ENCODE data around the gene GUCY2F. TPM values are rescaled to one million over a fixed set of nuclear protein-coding genes. Genes with fewer than 3 reads are reported as not detected.

The GUCY2F gene
- total RNA-seq, 1 donor from 2014 or later, result 0.07 TPM

GRCh38 chrX:109440475-109440874 is 41.4 kb downstream of the GUCY2F start:
- H3K9me3 Mint-ChIP-seq, result peaks cover 4% of the 10 kb centered on the region

GRCh38 chrX:109409181-109409580 is 72.7 kb downstream of the GUCY2F start:
- peaks cover 13% of the 10 kb centered on the region for H3K36me3 Mint-ChIP-seq
- no peaks in the 10 kb centered on the region for H4K20me1 ChIP-seq (ENCODE audit: low read depth)

More at GRCh38 chrX:109440475-109440874, 41.4 kb downstream of the GUCY2F start:
- H4K20me1 ChIP-seq (ENCODE audit: low read depth), result no peaks in the 10 kb centered on the region
- H3K27ac ChIP-seq, result no peak overlapping the region
- H2AFZ ChIP-seq (replicated peaks), result peak overlapping the region; percentile 58
- H3K79me2 ChIP-seq (ENCODE audit: low read depth), result no peaks in the 10 kb centered on the region
- Mint-ChIP-seq H3K4me1 (peaks cover 12% of the 10 kb centered on the region), H3K27ac (no peak overlapping the region), H3K4me3 (no peak overlapping the region), H3K27me3 (ENCODE audit: insufficient read depth, low read depth) (no peaks in the 10 kb centered on the region), H3K36me3 (no peaks in the 10 kb centered on the region)
- H3K4me2 ChIP-seq, result no peak overlapping the region
- TF ChIP-seq EZH2phosphoT487 (IDR thresholded peaks at IDR 0.05) (no peak), EZH2 (IDR thresholded peaks at IDR 0.05) (no peak), CTCF (IDR thresholded peaks at IDR 0.05) (no peak)
- H3K9me3 ChIP-seq (ENCODE audit: low read depth), result no peaks in the 10 kb centered on the region
- no peak overlapping the region for H3K4me3 ChIP-seq
- no peaks in the 10 kb centered on the region for H3K36me3 ChIP-seq
- peaks cover 8% of the 10 kb centered on the region for H3K4me1 ChIP-seq
- H3K27me3 ChIP-seq, result no peaks in the 10 kb centered on the region
- DNase-seq (ENCODE audit: low spot score), result no peak
- H3F3A ChIP-seq (ENCODE audit: low read depth), result peaks cover 5% of the 10 kb centered on the region
- H3K9ac ChIP-seq, result no peak overlapping the region

GRCh38 chrX:109403922-109404321 is 78.0 kb downstream of the GUCY2F start:
- peaks cover 57% of the 10 kb centered on the region for H3F3A ChIP-seq (ENCODE audit: low read depth)
- peak; percentile 84 for DNase-seq (ENCODE audit: low spot score)
- no peaks in the 10 kb centered on the region for H3K27me3 ChIP-seq
- Mint-ChIP-seq H3K4me1 (peaks cover 67% of the 10 kb centered on the region), H3K27me3 (ENCODE audit: insufficient read depth, low read depth) (peaks cover 13% of the 10 kb centered on the region), H3K4me3 (no peak overlapping the region), H3K9me3 (peaks cover 17% of the 10 kb centered on the region), H3K36me3 (peaks cover 8% of the 10 kb centered on the region), H3K27ac (peak overlapping the region; percentile 90)
- peaks cover 2% of the 10 kb centered on the region for H3K36me3 ChIP-seq
- H4K20me1 ChIP-seq (ENCODE audit: low read depth), result no peaks in the 10 kb centered on the region
- H3K9ac ChIP-seq, result no peak overlapping the region
- H3K27ac ChIP-seq, result peak overlapping the region; percentile 89
- H3K4me1 ChIP-seq, result peaks cover 64% of the 10 kb centered on the region
- H3K79me2 ChIP-seq (ENCODE audit: low read depth), result no peaks in the 10 kb centered on the region
- no peak overlapping the region for H3K4me3 ChIP-seq
- TF ChIP-seq CTCF (IDR thresholded peaks at IDR 0.05) (no peak), EZH2phosphoT487 (IDR thresholded peaks at IDR 0.05) (no peak), EZH2 (IDR thresholded peaks at IDR 0.05) (no peak)
- no peaks in the 10 kb centered on the region for H3K9me3 ChIP-seq (ENCODE audit: low read depth)
- H2AFZ ChIP-seq (replicated peaks), result no peak overlapping the region
- peak overlapping the region; percentile 48 for H3K4me2 ChIP-seq

More at GRCh38 chrX:109409181-109409580, 72.7 kb downstream of the GUCY2F start:
- peaks cover 8% of the 10 kb centered on the region for H3K27me3 Mint-ChIP-seq (ENCODE audit: insufficient read depth, low read depth)
- H3K4me3 ChIP-seq, result no peak overlapping the region
- H3K9ac ChIP-seq, result no peak overlapping the region
- DNase-seq (ENCODE audit: low spot score), result no peak
- H3K36me3 ChIP-seq, result peaks cover 4% of the 10 kb centered on the region
- peaks cover 25% of the 10 kb centered on the region for H3K4me1 Mint-ChIP-seq
- H3K27ac Mint-ChIP-seq, result no peak overlapping the region
- no peak overlapping the region for H3K4me2 ChIP-seq
- H3K79me2 ChIP-seq (ENCODE audit: low read depth), result no peaks in the 10 kb centered on the region
- H3K9me3 ChIP-seq (ENCODE audit: low read depth), result no peaks in the 10 kb centered on the region
- H2AFZ ChIP-seq (replicated peaks), result no peak overlapping the region
- peaks cover 26% of the 10 kb centered on the region for H3K4me1 ChIP-seq
- no peaks in the 10 kb centered on the region for H3K27me3 ChIP-seq
- TF ChIP-seq CTCF (IDR thresholded peaks at IDR 0.05) (no peak), EZH2phosphoT487 (IDR thresholded peaks at IDR 0.05) (no peak), EZH2 (IDR thresholded peaks at IDR 0.05) (no peak)
- H3F3A ChIP-seq (ENCODE audit: low read depth), result peaks cover 18% of the 10 kb centered on the region
- no peak overlapping the region for H3K27ac ChIP-seq
- H3K9me3 Mint-ChIP-seq, result peaks cover 27% of the 10 kb centered on the region
- no peak overlapping the region for H3K4me3 Mint-ChIP-seq

All from neural progenitor cell (in vitro differentiated cells).